ENCODE data around the gene DNAH11. TPM values are rescaled to one million over a fixed set of nuclear protein-coding genes. Genes with fewer than 3 reads are reported as not detected.

The DNAH11 gene
- total and polyA plus RNA-seq, 9 of the 15 experiments (the other 6 are each of a cell fraction or from before 2014, with no cell fraction given): under 0.01 TPM; not detected in 7

DNA sequence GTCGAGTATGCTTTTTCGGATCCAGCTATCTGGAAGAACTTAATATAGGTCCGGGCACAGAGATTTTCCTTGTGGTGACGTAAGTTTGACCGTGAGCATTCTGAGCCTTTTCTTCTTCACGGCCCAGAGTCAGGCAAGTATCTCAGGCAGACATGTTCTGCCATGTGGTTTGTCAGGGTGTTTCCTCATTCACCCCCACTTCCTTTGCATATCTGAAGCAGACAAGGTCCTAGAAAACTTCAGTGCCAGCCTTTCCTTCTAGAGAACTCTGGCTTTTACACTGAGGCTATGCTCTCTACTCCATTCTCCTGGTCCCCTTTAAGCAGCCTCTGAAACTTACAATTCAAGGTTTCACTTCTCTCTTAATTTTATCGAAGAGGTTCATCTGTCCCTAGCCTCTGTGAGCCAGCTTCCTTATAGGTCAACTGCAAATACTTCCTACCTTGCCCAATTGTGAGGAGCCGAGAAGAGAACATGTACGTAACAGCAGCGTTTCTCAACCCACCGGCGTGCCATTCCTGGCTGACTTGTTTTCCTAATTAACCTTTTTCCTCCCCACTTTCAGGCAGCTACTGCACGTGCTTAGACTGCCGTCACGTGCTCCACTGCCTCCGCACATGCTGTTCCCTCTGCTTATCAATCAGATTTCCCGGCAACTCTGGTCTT, 355.6 kb downstream of the DNAH11 start (continued):
- TF ChIP-seq, protein P1, sequence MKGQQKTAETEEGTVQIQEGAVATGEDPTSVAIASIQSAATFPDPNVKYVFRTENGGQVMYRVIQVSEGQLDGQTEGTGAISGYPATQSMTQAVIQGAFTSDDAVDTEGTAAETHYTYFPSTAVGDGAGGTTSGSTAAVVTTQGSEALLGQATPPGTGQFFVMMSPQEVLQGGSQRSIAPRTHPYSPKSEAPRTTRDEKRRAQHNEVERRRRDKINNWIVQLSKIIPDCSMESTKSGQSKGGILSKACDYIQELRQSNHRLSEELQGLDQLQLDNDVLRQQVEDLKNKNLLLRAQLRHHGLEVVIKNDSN (CRISPR knock-in tag; IDR thresholded peaks at IDR 0.05): peak; percentile 26; the same call in 1 of the 2 replicates
- TF ChIP-seq NCOA1 (IDR thresholded peaks at IDR 0.05; ENCODE audit: low read depth): no peak
- TF ChIP-seq, protein P2, sequence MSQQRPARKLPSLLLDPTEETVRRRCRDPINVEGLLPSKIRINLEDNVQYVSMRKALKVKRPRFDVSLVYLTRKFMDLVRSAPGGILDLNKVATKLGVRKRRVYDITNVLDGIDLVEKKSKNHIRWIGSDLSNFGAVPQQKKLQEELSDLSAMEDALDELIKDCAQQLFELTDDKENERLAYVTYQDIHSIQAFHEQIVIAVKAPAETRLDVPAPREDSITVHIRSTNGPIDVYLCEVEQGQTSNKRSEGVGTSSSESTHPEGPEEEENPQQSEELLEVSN (IDR thresholded peaks at IDR 0.05; ENCODE audit: borderline replicate concordance in 1 of 2, extremely low read depth in 1 of 2, insufficient read depth in 1 of 2, insufficient read length in 1 of 2, low read depth in 1 of 2, low read length in 1 of 2, poor library complexity in 1 of 2, severe bottlenecking in 1 of 2): peak in 1 of 2 experiments; percentile 54
- no peak for TF ChIP-seq RBFOX2 (IDR thresholded peaks at IDR 0.05; ENCODE audit: low read depth, low read length)

DNA sequence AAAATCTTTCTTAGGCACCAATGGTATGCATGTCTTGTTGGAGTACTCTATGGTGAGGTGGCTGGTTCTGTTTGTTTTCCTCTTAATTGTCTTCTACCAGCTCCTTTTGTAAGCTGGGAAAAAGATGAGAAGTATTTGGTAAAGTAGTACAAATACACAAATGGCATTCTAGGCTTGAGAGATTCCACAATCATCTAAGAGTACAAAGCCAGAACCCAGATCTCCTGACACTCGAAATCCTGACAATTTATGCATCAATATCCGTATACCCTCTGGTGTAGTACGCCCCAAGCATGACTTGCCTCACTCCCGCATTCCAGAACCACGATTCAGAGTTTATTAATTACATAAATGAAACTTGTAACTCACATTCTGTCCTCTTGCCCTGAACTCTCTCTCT, 359.4 kb downstream of the DNAH11 start:
- CTCF ChIA-PET (ENCODE audit: low intra/inter-chr PET ratio): no interaction called here
- Histone ChIP-seq H3K27me3 (ENCODE audit: control insufficient read depth in 2 of 2, insufficient read depth in 2 of 2, low read length in 2 of 2) (peaks cover 2 to 38% of the 10 kb centered on the region in 2 experiments; a peak in 3 of 5 replicates), H3K36me3 (ENCODE audit: control insufficient read depth, insufficient read depth, low read length) (no peaks in the 10 kb centered on the region; the same call in 2 of the 3 replicates), H3K27ac (ENCODE audit: extremely low read depth, low read depth, low read length) (no peak overlapping the region), H4K20me1 (replicated peaks; ENCODE audit: control insufficient read depth, insufficient read depth, low read length) (no peaks in the 10 kb centered on the region), H2AFZ (ENCODE audit: low read depth, low read length) (no peak overlapping the region), H3K9ac (ENCODE audit: insufficient read depth in 1 of 2, low read depth in 2 of 2, low read length in 2 of 2) (no peak overlapping the region), H3K4me1 (replicated peaks in 1 of 2; ENCODE audit: control insufficient read depth in 2 of 2, insufficient read depth in 2 of 2, low read length in 2 of 2) (no peaks in the 10 kb centered on the region), H3K79me2 (ENCODE audit: control insufficient read depth, insufficient read depth, low read length) (no peaks in the 10 kb centered on the region), H3K4me2 (ENCODE audit: insufficient read depth, low read length) (no peak overlapping the region), H3K9me1 (ENCODE audit: control insufficient read depth, insufficient read depth, low read length) (no peaks in the 10 kb centered on the region), H3K4me3 (no peak overlapping the region), H3K9me3 (replicated peaks; ENCODE audit: control insufficient read depth, insufficient read depth, low read depth, low read length) (no peaks in the 10 kb centered on the region)
- WGBS (ENCODE audit: insufficient coverage, low coverage, missing lambda C conversion rate): 12% methylated on average over 5 of the region's 5 CpGs
- DNase-seq (ENCODE audit: extremely low read depth in 1 of 4, low spot score in 3 of 4): no peak
- no peak for ATAC-seq
- POLR2A ChIA-PET: no interaction called here
- in situ Hi-C loops (cut with MboI): no loop called here
- intact Hi-C loops (cut with micrococcal nuclease): no loop called here
- FAIRE-seq: no peak
- no TSS peak for BruUV-seq (replicated peaks)
- no peak for TF ChIP-seq ATF7 (IDR thresholded peaks at IDR 0.05)
- TF ChIP-seq, protein P3, sequence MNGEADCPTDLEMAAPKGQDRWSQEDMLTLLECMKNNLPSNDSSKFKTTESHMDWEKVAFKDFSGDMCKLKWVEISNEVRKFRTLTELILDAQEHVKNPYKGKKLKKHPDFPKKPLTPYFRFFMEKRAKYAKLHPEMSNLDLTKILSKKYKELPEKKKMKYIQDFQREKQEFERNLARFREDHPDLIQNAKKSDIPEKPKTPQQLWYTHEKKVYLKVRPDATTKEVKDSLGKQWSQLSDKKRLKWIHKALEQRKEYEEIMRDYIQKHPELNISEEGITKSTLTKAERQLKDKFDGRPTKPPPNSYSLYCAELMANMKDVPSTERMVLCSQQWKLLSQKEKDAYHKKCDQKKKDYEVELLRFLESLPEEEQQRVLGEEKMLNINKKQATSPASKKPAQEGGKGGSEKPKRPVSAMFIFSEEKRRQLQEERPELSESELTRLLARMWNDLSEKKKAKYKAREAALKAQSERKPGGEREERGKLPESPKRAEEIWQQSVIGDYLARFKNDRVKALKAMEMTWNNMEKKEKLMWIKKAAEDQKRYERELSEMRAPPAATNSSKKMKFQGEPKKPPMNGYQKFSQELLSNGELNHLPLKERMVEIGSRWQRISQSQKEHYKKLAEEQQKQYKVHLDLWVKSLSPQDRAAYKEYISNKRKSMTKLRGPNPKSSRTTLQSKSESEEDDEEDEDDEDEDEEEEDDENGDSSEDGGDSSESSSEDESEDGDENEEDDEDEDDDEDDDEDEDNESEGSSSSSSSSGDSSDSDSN (IDR thresholded peaks at IDR 0.05; ENCODE audit: borderline replicate concordance in 1 of 2, low read depth in 2 of 2, low read length in 2 of 2): no peak
- TF ChIP-seq, protein P4, sequence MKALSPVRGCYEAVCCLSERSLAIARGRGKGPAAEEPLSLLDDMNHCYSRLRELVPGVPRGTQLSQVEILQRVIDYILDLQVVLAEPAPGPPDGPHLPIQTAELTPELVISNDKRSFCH (CRISPR knock-in tag; IDR thresholded peaks at IDR 0.05): no peak
- TF ChIP-seq, protein P4 (tag; IDR thresholded peaks at IDR 0.05): no peak
- no peak for TF ChIP-seq CBX3 (IDR thresholded peaks at IDR 0.05; ENCODE audit: borderline replicate concordance in 1 of 2, low read length in 2 of 2)
- no peak for TF ChIP-seq YY1 (IDR thresholded peaks at IDR 0.05; ENCODE audit: borderline replicate concordance in 1 of 3, control insufficient read depth in 1 of 3, extremely low read depth in 1 of 3, insufficient read depth in 3 of 3, insufficient read length in 1 of 3, insufficient replicate concordance in 2 of 3, low read depth in 1 of 3, low read length in 2 of 3)
- TF ChIP-seq POU5F1 (IDR thresholded peaks at IDR 0.05; ENCODE audit: borderline replicate concordance, low read depth, low read length, partially characterized antibody): no peak

Data from K562 (cell line).